ENCODE measurements around the gene GGT1. TPM values are rescaled to one million over a fixed set of nuclear protein-coding genes. Genes with fewer than 3 reads are reported as not detected.

The GGT1 gene
- total and polyA plus RNA-seq, 12 donors: 0.97 to 59.8 (median 4.0) TPM

- Histone ChIP-seq H3K4me3 (no peak overlapping the region), H3K27ac (no peak overlapping the region), H3K36me3 (replicated peaks in 1 of 2) (no peaks in the 10 kb centered on the region), H3K4me1 (replicated peaks in 1 of 2) (peaks cover 3 to 4% of the 10 kb centered on the region in 2 donors), H3K27me3 (no peaks in the 10 kb centered on the region), H3K9me3 (replicated peaks in 1 of 3) (no peaks in the 10 kb centered on the region)
- DNase-seq: no peak
- 87 to 90% (median 87%) methylated on average over 3 to 8 of the region's 8 CpGs for WGBS, 4 donors
- no peak for TF ChIP-seq POLR2A (IDR thresholded peaks at IDR 0.05)
- TF ChIP-seq, protein P1, sequence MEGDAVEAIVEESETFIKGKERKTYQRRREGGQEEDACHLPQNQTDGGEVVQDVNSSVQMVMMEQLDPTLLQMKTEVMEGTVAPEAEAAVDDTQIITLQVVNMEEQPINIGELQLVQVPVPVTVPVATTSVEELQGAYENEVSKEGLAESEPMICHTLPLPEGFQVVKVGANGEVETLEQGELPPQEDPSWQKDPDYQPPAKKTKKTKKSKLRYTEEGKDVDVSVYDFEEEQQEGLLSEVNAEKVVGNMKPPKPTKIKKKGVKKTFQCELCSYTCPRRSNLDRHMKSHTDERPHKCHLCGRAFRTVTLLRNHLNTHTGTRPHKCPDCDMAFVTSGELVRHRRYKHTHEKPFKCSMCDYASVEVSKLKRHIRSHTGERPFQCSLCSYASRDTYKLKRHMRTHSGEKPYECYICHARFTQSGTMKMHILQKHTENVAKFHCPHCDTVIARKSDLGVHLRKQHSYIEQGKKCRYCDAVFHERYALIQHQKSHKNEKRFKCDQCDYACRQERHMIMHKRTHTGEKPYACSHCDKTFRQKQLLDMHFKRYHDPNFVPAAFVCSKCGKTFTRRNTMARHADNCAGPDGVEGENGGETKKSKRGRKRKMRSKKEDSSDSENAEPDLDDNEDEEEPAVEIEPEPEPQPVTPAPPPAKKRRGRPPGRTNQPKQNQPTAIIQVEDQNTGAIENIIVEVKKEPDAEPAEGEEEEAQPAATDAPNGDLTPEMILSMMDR (IDR thresholded peaks at IDR 0.05): no peak
- intact Hi-C loops (cut with DNase I): no loop called here
Observed at GRCh38 chr22:24587948-24588347, 15.0 kb upstream of the GGT1 start.

DNA sequence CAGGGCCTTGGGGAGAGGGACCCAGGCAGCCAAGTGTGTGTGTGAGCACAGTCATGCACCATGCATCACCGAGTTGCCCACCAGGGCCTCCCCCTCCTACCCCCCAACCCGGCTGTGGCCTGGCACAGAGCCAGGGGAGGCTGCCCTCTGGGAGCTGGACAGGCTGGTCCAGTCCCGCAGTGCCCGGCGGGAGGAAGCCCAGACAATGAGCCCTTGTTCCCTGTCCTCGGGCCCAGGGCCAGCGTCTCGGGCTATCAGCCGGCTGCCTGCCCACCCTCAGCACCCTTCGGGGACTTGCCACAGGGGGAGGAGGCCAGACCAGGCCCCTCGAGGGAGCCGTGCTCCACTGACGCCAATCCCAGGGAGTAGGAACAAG is 14.6 kb upstream of the GGT1 start:
- no peak for DNase-seq
- Histone ChIP-seq H3K4me1 (replicated peaks in 1 of 2) (peaks cover 3 to 4% of the 10 kb centered on the region in 2 donors), H3K9me3 (replicated peaks in 1 of 3) (no peaks in the 10 kb centered on the region), H3K4me3 (no peak overlapping the region), H3K27me3 (no peaks in the 10 kb centered on the region), H3K36me3 (replicated peaks in 1 of 2) (no peaks in the 10 kb centered on the region), H3K27ac (no peak overlapping the region)
- no peak for TF ChIP-seq POLR2A (IDR thresholded peaks at IDR 0.05)
- TF ChIP-seq, protein P1 (IDR thresholded peaks at IDR 0.05): no peak
- 66 to 88% (median 81%) methylated on average over 4 to 13 of the region's 13 CpGs for WGBS, 4 donors
- intact Hi-C loops (cut with DNase I): no loop called here

GRCh38 chr22:24588757-24589481 is 14.1 kb upstream of the GGT1 start:
- no peak for TF ChIP-seq POLR2A (IDR thresholded peaks at IDR 0.05)
- TF ChIP-seq, protein P1 (IDR thresholded peaks at IDR 0.05): no peak
- H3K4me1 ChIP-seq (replicated peaks in 1 of 2): peaks cover 3 to 4% of the 10 kb centered on the region in 2 donors
- H3K27ac ChIP-seq: no peak overlapping the region
- H3K9me3 ChIP-seq (replicated peaks in 1 of 3): no peaks in the 10 kb centered on the region
- H3K27me3 ChIP-seq: no peaks in the 10 kb centered on the region
- H3K4me3 ChIP-seq: no peak overlapping the region
- DNase-seq: peak in 1 of 7 donors; percentile 60
- H3K36me3 ChIP-seq (replicated peaks in 1 of 2): no peaks in the 10 kb centered on the region
- intact Hi-C loops (cut with DNase I): no loop called here
- WGBS, 4 donors: 88 to 93% (median 93%) methylated on average over 5 to 21 of the region's 21 CpGs

- intact Hi-C loops (cut with DNase I): no loop called here
- H3K27me3 ChIP-seq: no peaks in the 10 kb centered on the region
- DNase-seq: no peak
- peaks cover 3 to 4% of the 10 kb centered on the region in 2 donors for H3K4me1 ChIP-seq (replicated peaks in 1 of 2)
- H3K36me3 ChIP-seq (replicated peaks in 1 of 2): no peaks in the 10 kb centered on the region
- WGBS, 4 donors: 83 to 95% (median 91%) methylated on average over 2 to 7 of the region's 7 CpGs
- no peak overlapping the region for H3K4me3 ChIP-seq
- H3K27ac ChIP-seq: no peak overlapping the region
- H3K9me3 ChIP-seq (replicated peaks in 1 of 3): no peaks in the 10 kb centered on the region
- TF ChIP-seq, protein P1 (IDR thresholded peaks at IDR 0.05): no peak
- no peak for TF ChIP-seq POLR2A (IDR thresholded peaks at IDR 0.05)
Observed at GRCh38 chr22:24589518-24590030, 13.4 kb upstream of the GGT1 start.
